GM19043 (cell line): ENCODE results near the gene NEUROD2.

Source experiments
- ATAC-seq: cut with Tn5 transposase; IDR thresholded peaks from one replicate; pipeline ENCODE4 v1.9.1; 2021; ENCODE audit warnings: low read depth; ENCODE audit not compliant: unreplicated experiment

The NEUROD2 gene

DNA sequence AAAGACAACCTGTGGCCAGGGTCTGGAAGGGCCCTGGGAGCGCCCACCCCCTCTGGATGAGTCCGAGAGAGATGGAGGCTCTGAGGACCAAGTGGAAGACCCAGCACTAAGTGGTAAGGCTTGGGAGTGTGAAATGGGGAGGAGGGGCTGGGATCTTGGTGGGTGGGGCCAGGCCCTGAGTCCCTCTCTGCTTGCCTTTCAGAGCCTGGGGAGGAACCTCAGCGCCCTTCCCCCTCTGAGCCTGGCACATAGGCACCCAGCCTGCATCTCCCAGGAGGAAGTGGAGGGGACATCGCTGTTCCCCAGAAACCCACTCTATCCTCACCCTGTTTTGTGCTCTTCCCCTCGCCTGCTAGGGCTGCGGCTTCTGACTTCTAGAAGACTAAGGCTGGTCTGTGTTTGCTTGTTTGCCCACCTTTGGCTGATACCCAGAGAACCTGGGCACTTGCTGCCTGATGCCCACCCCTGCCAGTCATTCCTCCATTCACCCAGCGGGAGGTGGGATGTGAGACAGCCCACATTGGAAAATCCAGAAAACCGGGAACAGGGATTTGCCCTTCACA lies 28.0 kb upstream of the NEUROD2 start:
- no peak for ATAC-seq

DNA sequence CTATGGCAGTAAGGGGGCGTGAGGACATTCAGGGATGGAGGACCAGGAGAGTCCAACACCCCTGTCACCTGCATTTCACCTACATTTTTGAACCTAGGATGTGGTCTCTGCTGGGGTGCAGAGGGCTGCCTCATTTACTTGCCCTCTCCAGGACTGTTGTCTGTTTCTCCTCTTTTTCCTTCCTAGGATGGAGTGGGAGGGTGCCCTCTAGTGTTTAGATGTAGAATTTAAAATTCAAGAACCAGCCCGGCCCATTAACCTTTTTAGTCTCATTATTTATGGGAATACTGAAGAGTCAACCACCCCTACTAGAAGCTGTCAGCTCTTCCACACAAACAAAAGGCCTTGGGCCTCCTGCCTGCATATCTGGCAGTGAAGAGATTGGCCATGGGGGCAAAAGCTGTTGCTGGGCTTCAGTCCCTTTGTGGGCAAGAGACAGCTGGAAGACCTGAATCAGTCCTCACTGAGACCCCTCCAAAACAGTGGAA lies 26.7 kb upstream of the NEUROD2 start:
- ATAC-seq = no peak

DNA sequence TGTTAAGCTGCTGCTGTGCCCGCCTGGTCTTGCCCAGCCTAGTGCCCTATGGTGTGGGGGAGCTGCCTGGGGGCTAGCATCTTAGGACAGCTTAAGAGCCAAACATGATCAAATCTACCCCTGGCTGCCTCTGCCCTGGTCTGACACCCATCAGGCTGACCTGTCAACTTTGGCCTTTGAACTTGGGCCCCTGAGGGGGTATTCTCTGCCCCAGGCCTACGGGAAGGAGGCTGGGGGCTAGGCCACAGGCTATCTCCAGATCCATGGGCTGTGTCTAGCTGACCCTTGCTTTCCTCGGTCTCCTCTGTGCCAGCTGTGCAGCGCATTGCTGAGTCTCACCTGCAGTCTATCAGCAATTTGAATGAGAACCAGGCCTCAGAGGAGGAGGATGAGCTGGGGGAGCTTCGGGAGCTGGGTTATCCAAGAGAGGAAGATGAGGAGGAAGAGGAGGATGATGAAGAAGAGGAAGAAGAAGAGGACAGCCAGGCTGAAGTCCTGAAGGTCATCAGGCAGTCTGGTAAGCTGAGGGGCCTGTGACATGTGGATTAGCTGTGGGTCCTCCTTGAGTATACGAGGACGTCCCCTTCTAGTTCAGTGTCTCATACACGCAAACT lies 26.0 kb upstream of the NEUROD2 start:
- no peak for ATAC-seq

DNA sequence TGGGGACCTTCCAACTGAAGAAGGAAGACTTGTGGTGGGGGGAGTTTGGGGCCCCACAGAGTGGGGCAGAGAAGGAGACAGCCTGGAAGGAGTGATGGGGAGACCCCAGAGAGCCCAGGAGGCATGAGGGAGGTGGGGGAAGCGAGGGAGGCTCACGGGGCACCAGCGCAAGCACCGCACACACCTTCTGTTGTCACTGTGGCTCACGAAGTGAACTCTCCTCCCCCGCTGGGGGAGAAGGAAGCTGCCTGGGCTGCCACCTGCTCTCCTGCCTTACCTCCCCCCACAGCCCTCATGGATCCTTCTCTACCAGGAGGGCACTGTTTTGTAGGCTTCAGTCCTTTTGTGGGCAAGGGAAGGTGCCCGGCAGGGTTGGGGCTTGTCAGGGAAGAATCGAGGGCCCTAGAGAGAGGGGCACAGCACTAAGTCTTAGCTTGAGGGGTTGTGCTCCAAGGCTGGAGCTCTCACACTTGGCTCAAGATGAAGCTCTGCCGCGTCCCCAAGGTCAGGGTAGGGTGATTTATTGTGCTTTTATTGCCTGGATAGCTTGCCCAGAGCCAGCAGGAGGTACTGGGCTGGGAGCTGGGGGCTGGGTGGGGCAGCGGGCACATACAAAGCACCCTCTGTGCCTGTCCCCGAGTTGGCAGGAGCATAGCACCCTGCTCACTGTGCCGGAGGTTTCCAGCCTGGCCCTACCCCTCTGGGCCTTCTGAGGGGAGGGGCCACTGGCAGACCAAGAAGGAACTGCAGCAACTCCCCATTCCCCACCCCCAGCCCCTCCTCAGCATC lies 24.6 kb upstream of the NEUROD2 start:
- no peak for ATAC-seq

DNA sequence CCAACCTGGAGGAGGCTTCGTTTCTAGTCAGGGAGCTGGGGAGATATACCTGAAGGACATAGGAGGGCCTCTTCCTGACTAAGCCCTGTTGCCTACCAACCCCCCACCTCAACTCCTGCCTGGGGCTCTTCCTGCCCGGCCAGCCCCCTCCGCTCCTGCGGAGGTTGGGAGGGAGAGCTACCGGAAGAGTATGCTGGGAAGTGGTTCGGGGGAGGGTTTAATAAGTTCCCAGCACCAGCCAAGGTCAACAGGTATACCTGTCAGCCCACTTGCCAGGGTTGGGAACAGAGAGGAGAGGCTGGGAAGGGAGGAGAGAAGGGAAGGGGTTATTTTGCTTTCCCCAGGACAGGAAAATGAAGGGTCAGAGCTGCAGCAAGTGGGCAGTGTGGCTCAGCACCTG lies 23.7 kb upstream of the NEUROD2 start:
- no peak for ATAC-seq

DNA sequence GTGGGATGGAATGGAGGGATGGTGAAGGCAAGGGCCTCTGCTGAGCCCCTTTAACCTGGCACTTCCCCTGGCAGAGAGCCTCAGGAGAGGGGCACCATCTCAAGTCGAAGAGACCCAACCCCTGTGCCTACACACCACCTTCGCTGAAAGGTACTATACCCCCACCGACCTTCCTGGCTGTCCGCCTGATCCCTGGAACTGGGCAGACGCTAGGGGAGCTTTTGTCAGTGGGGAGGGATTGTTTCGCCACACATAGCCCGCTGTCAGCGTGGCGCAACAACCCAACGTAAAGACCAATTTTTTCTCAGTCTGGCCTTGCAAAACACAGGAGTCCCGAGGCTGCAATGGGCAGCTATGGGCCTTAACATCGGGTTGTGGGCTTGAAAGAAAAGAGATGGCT lies 22.2 kb upstream of the NEUROD2 start:
- no peak for ATAC-seq

DNA sequence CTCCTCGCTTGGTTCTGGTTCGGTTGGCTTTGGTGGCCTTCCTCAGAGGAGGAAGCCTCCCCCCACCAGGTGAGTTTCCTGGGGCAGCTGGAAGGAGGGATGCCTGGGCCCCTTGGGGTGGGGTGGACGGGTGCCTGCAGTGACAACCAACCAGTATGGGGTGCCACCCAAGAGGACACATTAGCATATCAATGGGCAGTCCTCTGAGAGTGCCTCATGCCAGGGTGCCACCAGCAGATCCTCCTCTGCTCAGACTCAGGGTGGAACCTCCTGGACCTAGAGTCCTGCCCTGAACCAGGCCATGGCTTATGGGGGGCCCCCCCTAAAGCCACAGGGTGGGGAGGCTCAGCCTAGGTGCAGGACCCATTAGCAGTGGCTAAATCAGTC lies 21.8 kb upstream of the NEUROD2 start:
- no peak for ATAC-seq

DNA sequence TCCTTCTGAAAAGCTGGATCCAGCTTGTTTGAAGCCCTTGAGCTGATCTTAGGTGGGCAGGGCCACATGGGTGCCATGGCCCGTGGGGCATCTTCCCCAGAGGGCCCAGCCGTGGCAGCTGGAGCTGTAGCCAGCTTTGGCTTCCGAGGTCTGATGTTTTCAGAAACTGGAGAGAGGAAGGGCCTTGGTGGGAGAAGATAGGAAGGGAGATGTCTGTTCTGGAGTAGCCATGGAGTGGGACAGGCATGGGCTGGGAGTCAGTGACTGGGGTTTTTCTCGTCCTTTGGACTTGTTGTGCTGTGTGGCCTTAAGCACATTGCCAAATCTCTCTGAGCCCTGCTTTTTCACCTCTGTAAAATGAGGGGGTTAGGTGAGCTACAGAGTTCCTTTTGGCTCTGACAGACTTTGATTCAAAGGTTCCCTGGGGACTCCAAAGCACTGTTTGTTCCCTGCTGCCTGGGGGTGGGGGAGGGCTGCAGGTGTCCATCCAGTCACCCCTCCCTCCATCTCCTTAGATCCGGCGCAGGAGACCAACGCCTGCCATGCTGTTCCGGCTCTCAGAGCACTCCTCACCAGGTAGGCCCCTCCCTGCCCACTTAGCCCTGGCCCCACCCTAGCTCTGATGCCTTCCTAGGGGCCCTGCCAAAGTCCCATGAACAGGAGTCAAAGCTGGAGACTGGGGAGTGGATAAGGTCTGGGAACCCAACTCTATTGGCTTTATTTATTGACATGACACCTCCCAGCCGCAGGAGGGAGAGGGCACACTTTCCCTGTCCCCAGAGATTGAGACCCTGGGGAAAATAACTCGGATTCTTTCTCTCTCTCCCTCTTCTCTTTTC lies 21.2 kb upstream of the NEUROD2 start:
- no peak for ATAC-seq

DNA sequence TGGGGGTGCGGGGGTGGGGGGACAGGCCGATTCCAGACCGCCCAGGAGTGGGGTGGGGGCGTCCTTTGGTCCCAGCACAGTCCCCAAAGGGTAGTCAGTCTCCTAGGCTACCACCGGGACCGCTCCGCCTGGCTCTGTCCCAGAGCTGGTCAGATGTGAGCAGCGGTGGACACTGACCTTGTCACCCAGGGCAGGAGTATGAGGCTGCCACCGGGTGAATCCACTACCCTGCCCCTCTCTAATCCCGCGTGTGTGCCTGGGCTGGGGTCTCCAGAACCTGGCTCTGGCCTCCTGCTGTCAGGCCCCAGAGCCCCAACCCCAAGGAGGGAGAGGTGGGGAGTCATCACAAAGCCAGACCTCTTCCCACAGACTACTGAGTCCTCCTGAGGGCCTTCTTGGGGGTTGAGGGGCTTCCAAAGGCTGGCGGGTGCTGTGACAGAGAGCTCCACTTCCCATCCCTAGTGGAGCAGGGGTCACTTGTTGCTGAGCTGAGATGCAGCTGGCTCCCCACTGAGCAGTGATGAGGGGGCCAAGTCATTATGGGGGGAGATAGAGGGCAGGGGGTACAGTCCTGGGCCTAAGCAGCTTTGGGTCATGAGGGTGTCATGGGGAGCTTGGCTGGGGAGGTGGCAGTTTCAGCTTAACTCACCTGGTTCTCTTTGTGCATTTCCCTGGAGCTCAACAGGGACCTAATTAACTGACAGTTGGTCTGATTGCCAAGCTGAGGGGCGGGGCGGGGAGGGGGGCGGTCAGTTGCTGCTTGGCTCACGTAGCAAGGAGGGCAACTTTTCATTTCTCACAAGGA lies 20.2 kb upstream of the NEUROD2 start:
- no peak for ATAC-seq

DNA sequence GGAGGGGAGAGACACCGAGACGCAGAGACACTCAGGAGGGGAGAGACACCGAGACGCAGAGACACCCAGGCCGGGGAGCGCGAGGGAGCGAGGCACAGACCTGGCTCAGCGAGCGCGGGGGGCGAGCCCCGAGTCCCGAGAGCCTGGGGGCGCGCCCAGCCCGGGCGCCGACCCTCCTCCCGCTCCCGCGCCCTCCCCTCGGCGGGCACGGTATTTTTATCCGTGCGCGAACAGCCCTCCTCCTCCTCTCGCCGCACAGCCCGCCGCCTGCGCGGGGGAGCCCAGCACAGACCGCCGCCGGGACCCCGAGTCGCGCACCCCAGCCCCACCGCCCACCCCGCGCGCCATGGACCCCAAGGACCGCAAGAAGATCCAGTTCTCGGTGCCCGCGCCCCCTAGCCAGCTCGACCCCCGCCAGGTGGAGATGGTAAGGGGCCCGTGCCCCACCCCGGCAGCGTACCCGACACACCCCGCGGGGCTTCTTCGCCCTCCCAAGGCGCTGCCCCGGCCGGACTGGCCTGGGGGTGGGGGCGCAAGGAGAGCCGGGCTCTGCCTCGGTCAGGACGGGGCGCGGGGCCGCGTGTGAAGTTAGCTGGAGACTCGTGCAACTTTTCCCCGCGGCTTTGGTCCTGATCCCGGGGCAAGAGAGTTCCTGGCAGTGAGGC lies 19.5 kb upstream of the NEUROD2 start:
- ATAC-seq = no peak

DNA sequence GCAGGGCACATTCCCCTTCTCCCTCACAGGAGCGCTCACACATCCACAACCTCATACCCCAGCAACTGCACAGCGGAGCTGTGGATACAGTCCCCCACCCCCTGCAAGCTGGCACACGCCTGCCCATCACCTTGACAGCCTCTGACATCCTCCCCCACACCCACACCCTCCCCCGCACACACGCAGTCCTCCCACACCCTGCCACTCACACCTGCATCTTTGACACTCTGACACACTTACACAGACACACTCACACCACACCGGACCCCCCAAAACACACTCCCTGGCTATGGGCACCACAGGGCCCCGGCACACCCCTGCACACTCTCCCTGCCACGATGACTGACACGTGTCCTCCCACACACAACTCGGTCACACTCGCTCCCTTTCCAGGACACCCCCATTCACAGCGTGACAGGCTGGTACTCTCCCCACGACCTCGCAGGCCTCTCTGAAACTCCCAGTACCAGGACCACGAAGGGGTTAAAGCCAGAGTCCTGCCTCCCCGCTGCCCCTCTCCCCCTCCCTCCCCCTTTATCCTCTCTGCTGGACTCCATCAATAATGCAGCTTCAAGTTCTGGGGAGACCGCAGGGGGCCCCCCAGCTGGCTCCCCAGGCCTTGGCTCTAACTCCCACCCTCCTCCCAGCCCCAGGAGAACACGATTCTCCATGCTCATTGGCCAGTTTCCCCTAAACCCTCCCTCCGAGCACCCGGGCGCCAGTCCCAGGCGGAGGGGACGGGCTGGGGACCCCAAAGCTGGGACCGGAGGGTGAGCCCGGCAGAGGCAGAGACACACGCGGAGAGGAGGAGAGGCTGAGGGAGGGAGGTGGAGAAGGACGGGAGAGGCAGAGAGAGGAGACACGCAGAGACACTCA lies 18.7 kb upstream of the NEUROD2 start, which contains the start of gene PPP1R1B:
PPP1R1B (plus strand) TSS at position 782 of the 876 bp plus-strand sequence. CDS start 441 bp downstream, outside the sequence.
- ATAC-seq = no peak

DNA sequence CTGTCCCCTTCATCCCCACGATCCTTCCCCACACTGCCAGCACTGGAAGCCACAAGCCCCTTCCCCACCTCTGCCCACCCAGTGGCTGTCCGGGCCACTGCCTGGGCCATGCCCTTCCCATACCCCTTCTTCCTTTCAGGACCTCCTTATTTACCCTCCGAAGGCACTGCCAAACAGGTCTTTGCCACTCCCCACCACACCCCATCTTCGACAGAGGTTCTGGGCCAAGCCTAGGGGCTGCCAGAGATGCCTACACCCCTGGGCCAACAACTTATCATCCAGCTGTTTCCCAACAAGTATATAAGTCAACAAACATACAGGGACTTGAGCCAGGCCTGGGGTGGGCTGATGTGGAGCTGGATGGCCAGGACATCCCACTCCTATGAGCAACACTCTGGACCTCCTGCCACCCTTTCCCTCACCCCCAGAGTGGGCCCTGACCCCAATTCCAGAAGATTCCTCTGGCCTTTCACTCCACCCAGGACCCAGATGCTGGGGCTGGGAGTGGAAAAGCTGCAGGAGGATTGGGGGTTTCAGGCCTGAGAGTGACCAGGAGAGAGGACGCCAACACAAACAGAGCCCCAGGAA lies 17.6 kb upstream of the NEUROD2 start:
- no peak for ATAC-seq

DNA sequence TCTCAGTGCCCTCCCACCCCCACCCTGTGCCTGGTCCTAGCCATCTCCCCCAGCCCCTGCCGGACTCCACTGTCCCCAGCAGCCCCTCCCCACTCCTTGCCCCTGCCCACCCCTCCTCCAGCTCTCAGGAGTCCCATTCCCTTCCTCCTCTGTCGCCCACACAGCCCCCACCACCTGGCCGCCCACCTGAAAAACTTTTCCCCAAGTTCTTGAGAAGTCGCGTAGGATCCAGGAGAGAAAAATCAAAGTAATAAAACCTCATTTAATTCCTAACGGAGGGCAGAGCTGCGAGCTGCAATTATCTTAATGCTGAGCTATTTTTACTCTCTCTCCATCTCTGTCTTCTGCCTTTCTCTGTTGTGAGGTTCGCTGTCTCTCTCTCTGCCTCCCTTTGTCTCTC lies 16.6 kb upstream of the NEUROD2 start:
- no peak for ATAC-seq

DNA sequence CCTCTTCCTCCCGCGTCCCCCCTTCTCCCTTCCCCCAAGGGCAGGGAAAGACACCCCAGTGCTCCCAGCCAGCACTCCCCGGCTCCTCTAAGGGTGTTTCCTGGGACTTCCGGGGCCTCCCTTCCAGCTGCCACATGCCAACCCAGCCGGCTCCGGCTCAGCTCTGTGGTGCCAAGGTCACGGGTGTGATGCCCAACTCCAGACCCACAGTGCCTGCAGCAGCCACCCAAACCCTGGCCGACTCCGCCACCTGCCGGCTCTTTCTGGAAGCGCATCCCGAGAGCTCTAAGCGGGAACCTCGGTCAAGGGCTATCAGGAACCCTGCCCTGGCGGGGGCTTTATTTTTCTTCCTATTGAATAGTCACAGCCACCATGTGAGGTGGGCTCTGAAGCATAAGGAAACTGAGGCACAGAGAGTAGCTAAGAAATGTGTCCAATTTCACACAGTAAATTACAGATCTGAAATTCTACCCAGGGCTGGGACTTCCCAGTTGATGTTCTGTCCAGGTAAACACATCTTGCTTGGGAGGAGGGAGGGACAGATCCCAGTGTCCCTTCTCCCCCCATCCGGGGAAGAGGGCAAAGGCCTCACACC lies 15.7 kb upstream of the NEUROD2 start:
- ATAC-seq = no peak

DNA sequence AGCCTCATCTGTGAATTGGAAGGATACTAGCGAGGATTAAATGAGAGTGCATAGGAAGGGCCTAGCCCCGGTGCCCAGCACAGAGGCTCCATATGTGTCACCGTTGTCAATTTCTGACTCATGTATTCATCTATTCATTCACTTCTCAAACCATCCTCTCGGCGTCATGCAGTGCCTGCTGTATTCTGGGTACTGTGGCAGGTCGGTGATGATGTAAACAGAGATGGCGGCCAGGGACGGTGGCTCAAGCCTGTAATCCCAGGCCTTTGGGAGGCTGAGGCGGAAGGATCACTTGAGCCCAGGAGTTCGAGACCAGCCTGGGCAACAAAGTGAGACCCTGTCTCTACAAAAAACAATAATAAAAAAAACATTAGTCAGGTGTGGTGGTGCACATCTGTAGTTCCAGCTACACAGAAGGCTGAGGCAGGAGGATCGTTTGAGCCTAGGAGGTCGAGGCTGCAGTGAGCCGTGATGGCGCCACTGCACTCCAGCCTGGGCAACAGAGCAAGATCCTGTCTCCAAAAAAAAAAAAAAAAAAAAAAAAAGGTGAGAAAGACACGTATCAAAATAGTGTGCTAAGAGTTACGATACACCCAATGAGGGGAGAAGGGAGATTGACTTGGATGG lies 14.8 kb upstream of the NEUROD2 start:
- no peak for ATAC-seq

DNA sequence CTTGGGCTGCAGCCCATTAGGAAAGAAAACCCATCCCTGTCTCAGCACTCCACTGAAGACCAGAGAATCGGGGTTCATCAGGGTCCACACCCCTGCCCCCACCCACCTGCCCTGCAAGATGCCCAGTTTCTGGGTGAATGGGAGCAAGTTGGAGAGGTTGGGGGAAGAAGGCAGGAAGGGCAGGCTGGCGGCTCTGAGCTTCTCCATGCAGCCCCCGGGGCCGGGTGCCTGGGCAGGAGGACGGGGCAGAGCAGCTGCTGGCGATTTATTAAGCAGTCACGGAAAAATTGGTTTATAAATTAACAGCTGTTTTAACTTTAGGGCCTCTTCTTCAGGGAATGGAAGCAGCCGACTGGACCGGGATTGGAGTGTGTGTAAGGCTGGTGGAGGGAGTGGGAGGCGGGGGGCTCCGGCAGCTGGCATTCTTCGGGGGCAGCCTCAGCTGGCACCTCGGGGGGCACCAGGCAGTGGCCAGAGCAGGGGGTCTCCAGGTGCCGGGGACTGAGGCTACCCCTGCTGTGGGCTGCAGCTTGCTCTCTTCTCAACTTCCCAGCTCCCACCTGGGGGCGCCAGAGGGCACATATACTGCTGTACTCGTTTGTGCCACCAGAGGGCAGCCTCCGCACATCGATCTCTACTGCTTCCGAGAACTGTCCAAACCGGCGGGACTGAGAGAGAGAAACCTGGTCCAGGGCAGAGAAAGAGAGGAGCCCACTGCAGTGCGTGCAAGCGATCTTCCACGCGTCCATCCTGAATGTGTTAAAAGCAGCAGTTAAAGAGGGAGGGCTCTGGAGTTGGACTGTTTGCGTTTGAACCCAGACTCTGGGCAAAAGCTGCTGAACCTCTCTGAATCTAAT lies 14.0 kb upstream of the NEUROD2 start:
- ATAC-seq = peak; percentile 54

DNA sequence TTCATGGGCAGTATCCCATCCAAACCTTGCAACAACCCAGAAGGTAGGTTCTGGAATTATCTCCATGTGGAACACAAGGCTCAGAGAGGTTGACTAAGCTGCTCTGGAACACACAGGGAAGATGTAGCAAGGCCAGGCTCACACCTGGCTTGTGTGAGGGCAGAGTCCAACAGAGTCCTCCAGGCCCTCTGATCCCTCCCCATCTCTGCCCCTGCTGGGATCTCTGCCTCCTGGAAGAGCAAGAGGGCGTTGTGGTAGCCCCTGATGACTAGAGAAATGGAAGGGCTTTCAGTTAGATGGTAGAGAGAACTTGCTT lies 12.0 kb upstream of the NEUROD2 start:
- no peak for ATAC-seq
